Karpas-422 (cell line): ENCODE results near the gene TMEM63A. TPM values are rescaled to one million over a fixed set of nuclear protein-coding genes. Genes with fewer than 3 reads are reported as not detected.

ENCODE experiments used
- DNase-seq: peaks from one replicate; pipeline ENCODE4 v3.0.0-alpha.2; 2015
- H2AFZ ChIP-seq: fragments of 200-600 bp; sonication (generic); 2 replicates; pipeline ENCODE4 v1.6.1; 2014; ENCODE audit warnings: antibody characterized with exemption, low read length, mixed read lengths
- H3K27ac ChIP-seq: fragments of 200-600 bp; sonication (generic); 2 replicates; pipeline ENCODE4 v1.5.1; 2014; ENCODE audit warnings: mild to moderate bottlenecking, low read length, moderate library complexity
- H3K27me3 ChIP-seq: fragments of 200-600 bp; sonication (generic); 2 replicates; pipeline ENCODE4 v1.6.1; 2014; ENCODE audit warnings: low read length, mixed read lengths
- H3K36me3 ChIP-seq: fragments of 200-600 bp; sonication (generic); 2 replicates; pipeline ENCODE4 v1.6.1; 2014; ENCODE audit warnings: low read length, mixed read lengths; ENCODE audit not compliant: insufficient read depth
- H3K4me1 ChIP-seq: fragments of 200-600 bp; sonication (generic); 2 replicates; pipeline ENCODE4 v1.6.1; 2014; ENCODE audit warnings: mild to moderate bottlenecking, low read length, mixed read lengths
- H3K4me2 ChIP-seq: fragments of 200-600 bp; sonication (generic); 2 replicates; pipeline ENCODE4 v1.6.1; 2014; ENCODE audit warnings: low read length, low read depth, mild to moderate bottlenecking; ENCODE audit not compliant: poor library complexity, severe bottlenecking
- H3K4me3 ChIP-seq: fragments of 200-600 bp; sonication (generic); 2 replicates; pipeline ENCODE4 v1.5.1; 2014; ENCODE audit warnings: mild to moderate bottlenecking, antibody characterized with exemption, low read length, mixed read lengths
- H3K79me2 ChIP-seq: fragments of 200-600 bp; sonication (generic); 2 replicates; pipeline ENCODE4 v1.6.1; 2014; ENCODE audit warnings: mild to moderate bottlenecking, low read length, mixed read lengths
- H3K9ac ChIP-seq: fragments of 200-600 bp; sonication (generic); 2 replicates; pipeline ENCODE4 v1.6.0; 2014; ENCODE audit warnings: low read length
- H3K9me2 ChIP-seq: fragments of 200-600 bp; sonication (generic), shearing (Covaris generic); replicated peaks from 2 replicates; pipeline ENCODE4 v1.6.0; 2014; ENCODE audit warnings: mild to moderate bottlenecking, low read length, moderate library complexity; ENCODE audit not compliant: insufficient read depth
- H3K9me3 ChIP-seq: fragments of 300-700, 200-600 bp; sonication (generic); 2 replicates; pipeline ENCODE4 v1.6.1; 2014; ENCODE audit warnings: low read length, mixed read lengths
- H4K20me1 ChIP-seq: fragments of 200-600 bp; sonication (generic); 2 replicates; pipeline ENCODE4 v1.6.1; 2014; ENCODE audit warnings: mild to moderate bottlenecking, antibody characterized with exemption, low read length, low read depth; ENCODE audit not compliant: insufficient read depth
- total RNA-seq: library from RNA; depleted of rRNA; stranded (reverse); fragments of >200 nt; shearing (Covaris generic); gene quantifications from 2 replicates; pipeline ENCODE4 v1.2.3, GENCODE V29; 2014; ENCODE audit warnings: low replicate concordance

TMEM63A gene
- total RNA-seq, 1 experiment from 2014 or later: 4.8 TPM

DNA sequence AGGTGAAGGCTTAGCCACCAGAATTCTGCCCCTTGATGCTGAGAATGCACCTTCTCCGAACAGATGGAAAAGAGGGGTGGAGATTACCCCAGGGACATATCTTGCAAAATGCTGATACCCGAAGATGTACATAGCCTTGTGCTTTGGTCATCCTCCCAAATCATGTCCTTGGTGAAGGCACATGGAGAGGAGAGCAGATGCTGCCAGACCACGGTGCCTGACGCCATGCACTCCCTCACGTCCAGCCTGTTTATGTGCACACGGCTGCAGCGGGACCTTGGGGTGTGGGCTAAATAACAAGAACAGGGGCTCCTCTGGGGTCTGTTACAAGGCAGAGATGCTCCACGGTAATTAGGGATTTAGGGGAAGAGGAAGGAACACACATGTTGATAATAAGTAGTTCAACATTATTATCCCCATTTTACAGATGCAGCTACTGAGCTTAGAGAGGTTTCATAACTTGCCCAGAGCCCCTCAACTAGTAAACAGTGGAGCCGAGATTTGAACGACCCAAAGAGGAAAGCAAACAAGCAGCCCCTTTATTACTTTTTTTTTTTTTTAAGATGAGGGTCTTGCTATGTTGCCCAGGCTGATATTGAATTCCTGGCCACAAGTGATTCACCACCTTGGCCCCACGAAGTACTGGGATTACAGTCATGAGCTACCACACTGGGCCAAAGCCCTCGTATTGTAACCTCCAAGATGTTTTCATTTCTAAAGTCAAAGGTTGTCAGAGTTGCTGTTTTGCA, 59.4 kb downstream of the TMEM63A start:
- no peaks in the 10 kb centered on the region for H3K27me3 ChIP-seq
- no peaks in the 10 kb centered on the region for H3K36me3 ChIP-seq
- no peak overlapping the region for H3K4me2 ChIP-seq
- no peaks in the 10 kb centered on the region for H4K20me1 ChIP-seq
- H3K9ac ChIP-seq: no peak overlapping the region
- H3K9me2 ChIP-seq: no peaks in the 10 kb centered on the region
- no peak overlapping the region for H2AFZ ChIP-seq
- no peaks in the 10 kb centered on the region for H3K4me1 ChIP-seq
- H3K4me3 ChIP-seq: no peak overlapping the region
- no peaks in the 10 kb centered on the region for H3K9me3 ChIP-seq
- no peaks in the 10 kb centered on the region for H3K79me2 ChIP-seq
- H3K27ac ChIP-seq: no peak overlapping the region
- no peak for DNase-seq

DNA sequence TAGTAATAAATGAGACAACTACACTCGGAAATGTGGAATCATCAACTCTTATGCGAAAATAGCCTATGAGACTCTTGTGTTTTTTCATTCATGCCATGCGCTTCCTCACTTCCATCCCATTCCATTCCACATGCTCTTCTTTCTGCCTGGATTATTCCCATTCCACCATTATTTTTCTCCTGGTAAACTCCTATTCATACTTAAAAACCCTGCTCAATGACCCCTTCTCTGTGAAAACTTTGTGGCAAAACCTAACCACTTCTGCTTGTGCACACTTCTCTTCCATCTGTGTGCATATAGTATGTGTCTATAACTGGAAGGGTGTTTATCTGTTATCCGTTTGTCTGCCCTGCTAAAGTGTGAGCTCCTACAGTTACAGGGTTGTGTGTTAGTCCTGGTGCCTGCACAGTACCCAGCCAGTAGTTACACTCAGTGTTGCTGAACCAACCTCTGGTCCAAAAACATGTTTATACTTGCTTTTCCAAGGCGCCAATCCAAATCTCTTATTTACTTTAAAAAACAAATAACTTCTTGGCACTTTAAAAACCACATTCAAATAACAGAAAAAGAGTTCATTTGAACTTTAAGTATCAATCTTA, 61.6 kb downstream of the TMEM63A start:
- Histone ChIP-seq H3K9me3 (no peaks in the 10 kb centered on the region), H3K27ac (no peak overlapping the region), H3K4me3 (no peak overlapping the region), H3K9ac (no peak overlapping the region), H2AFZ (no peak overlapping the region), H3K4me1 (no peaks in the 10 kb centered on the region), H3K36me3 (no peaks in the 10 kb centered on the region), H3K4me2 (no peak overlapping the region), H4K20me1 (no peaks in the 10 kb centered on the region), H3K9me2 (no peaks in the 10 kb centered on the region), H3K27me3 (no peaks in the 10 kb centered on the region), H3K79me2 (no peaks in the 10 kb centered on the region)
- DNase-seq: no peak

DNA sequence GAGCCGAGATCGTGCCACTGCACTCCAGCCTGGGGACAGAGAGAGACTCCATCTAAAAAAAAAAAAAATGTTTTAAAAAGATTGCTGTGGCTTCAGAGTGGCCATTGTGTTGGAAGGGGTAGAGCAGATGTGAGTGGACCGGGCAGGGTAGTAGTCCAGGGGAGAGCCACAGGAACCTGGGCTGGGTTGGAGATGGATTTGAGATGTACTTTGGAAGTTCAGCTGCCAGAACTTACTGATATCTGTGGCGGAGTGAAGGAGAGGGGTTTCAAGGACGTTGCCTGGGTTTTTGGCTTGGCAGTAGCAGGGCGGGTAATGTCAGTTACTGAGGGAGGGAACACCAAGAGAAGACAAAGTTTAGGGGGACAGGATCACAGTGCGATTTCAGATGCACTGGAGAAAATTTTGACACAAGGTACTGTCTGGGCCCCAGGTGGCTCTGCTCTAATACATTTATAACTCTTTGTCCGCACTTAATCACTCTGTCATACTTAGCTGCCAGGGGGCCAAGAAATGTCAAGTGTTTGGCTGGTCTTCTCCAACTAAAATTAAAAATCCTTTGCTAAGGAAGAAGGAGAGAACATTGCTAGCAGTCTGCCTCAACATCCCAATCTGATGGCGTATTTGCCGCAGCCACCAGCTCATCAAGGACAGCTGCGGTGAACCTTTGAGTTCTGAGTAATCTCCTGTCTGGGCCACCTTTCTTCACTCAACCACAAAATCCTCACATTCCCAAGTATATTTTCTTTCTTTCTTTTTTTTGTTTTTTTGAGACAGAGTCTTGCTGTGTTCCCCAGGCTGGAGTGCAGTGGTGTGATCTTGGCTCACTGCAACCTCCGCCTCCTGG, 62.6 kb downstream of the TMEM63A start:
- DNase-seq: no peak
- Histone ChIP-seq H3K4me3 (no peak overlapping the region), H3K4me1 (no peaks in the 10 kb centered on the region), H3K79me2 (no peaks in the 10 kb centered on the region), H3K9ac (no peak overlapping the region), H3K36me3 (no peaks in the 10 kb centered on the region), H3K4me2 (no peak overlapping the region), H3K27me3 (no peaks in the 10 kb centered on the region), H3K27ac (no peak overlapping the region), H2AFZ (no peak overlapping the region), H3K9me3 (no peaks in the 10 kb centered on the region), H3K9me2 (no peaks in the 10 kb centered on the region), H4K20me1 (no peaks in the 10 kb centered on the region)

DNA sequence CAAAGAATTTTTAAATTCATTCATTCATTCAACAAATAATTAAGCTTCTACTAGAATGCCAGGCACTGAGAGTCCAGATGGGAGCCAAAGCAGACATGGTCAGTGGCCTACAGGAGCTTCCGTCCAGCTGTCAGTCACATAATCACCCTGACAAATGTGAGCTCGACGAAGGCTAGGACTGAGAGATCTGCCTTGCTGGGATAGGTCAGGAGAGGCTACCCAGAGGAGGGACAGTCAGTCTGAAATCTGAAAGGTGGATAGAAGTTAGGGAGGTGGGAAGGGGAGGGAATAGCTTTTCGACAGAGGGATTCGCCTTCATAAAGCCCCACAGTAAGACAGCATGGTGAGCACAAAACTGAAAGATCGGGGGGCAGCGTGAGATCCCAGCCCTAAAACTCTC, 64.0 kb downstream of the TMEM63A start:
- H3K27me3 ChIP-seq: no peaks in the 10 kb centered on the region
- H3K9me3 ChIP-seq: no peaks in the 10 kb centered on the region
- no peaks in the 10 kb centered on the region for H3K4me1 ChIP-seq
- H3K9me2 ChIP-seq: no peaks in the 10 kb centered on the region
- no peaks in the 10 kb centered on the region for H3K79me2 ChIP-seq
- H3K36me3 ChIP-seq: no peaks in the 10 kb centered on the region
- H2AFZ ChIP-seq: no peak overlapping the region
- H3K4me2 ChIP-seq: no peak overlapping the region
- no peak overlapping the region for H3K9ac ChIP-seq
- H4K20me1 ChIP-seq: no peaks in the 10 kb centered on the region
- no peak overlapping the region for H3K27ac ChIP-seq
- H3K4me3 ChIP-seq: no peak overlapping the region
- DNase-seq: no peak

DNA sequence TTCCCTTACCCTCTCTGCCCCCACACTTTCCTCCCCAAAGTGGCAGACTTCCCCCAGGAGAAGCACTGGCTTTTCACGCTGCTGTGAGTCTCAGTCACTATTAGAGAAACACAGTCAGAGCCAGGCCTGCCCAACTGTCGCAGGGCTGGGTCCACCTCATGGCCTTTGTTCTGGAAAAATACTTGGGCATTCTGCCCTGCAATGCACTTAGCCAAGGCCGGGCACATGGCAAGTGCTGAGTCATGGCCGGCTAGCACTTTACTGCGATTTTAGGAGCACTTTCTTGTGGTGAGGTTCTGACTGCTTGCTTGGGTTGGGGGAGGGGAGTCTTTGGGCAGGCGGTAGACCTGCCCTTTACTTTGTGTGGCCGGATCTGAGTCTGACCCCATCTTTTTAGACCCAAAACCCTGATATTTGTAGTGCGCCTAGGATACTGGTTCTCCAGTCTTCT, 64.5 kb downstream of the TMEM63A start:
- no peak overlapping the region for H2AFZ ChIP-seq
- no peak overlapping the region for H3K9ac ChIP-seq
- H3K9me2 ChIP-seq: no peaks in the 10 kb centered on the region
- no peak overlapping the region for H3K27ac ChIP-seq
- no peaks in the 10 kb centered on the region for H3K4me1 ChIP-seq
- H3K36me3 ChIP-seq: no peaks in the 10 kb centered on the region
- H3K4me3 ChIP-seq: no peak overlapping the region
- no peaks in the 10 kb centered on the region for H3K27me3 ChIP-seq
- DNase-seq: no peak
- no peaks in the 10 kb centered on the region for H4K20me1 ChIP-seq
- no peak overlapping the region for H3K4me2 ChIP-seq
- no peaks in the 10 kb centered on the region for H3K79me2 ChIP-seq
- H3K9me3 ChIP-seq: no peaks in the 10 kb centered on the region

DNA sequence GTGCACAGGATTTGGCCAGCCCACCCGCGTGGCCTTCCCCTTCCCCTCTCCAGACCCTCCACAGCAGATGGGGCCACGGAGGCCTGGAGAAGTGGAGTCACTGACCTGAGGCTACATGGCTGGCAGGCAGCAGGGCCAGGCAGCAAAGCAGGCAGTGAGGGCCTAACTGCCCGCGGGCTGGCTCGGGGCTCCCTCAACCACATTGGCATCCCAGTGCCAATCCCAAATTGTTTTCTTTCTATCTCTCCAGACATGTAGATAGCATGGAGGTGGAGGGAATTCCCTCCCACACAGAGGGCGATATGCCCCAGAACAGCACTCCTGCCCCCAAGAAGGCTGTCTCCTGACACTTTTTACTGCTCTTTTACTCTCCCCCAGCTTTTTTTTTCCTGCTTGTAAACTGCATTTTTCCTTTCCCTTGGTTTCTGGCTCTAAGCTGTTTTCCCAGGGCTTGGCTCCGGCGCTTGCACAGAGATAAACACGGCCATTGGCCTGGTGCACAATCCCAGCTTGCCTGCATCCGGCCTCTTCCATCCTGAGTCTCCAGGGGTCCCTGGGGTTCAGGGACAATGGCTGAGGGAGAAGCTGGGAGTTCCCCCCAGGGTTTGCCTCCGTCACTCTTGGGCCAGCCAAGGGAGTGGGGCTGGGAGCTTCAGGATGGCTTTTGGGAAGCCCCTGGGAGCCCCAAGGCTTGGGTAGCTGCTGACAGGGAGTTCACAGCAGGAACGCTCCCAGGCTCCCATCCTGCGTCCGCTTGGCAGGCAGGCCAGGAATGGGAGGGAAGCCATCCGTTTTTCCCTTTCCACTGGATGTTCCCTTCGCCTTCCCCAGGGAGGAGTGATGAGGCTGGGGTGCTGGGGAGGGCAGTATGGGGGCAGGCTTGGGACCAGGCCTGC, 65.3 kb downstream of the TMEM63A start:
- Histone ChIP-seq H3K4me1 (no peaks in the 10 kb centered on the region), H4K20me1 (no peaks in the 10 kb centered on the region), H3K79me2 (no peaks in the 10 kb centered on the region), H3K9me2 (no peaks in the 10 kb centered on the region), H3K9ac (no peak overlapping the region), H3K4me3 (no peak overlapping the region), H3K27ac (no peak overlapping the region), H2AFZ (no peak overlapping the region), H3K27me3 (no peaks in the 10 kb centered on the region), H3K4me2 (no peak overlapping the region), H3K9me3 (no peaks in the 10 kb centered on the region), H3K36me3 (no peaks in the 10 kb centered on the region)
- no peak for DNase-seq

DNA sequence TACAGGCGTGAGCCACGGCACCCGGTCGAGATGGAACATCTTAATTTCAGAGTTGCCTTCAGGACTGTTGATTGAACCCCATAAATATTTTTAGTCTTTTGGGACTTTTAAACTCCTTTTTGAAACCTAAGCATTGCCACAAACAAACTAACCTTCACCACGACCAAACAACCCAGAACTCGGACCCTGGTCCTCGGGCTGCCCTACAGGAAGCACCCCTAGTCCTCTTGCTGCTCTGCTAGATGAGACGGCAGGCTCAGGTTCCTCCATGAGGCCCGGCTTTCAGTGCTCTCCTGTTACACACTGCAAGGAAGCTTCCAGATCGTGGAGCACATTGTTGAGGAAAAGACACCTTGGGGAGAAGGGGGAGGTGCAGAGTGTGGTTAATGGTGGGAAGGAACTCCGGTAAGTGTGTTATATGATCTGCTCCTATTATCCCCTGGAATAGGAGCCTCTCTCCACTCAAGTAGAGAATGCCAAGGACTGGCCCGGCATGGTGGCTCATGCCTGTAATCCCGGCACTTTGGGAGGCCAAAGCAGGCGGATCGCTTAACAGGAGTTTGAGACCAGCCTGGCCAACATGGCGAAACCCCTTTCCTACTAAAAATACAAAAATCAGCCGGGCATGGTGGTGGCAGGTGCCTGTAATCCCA, 66.5 kb downstream of the TMEM63A start:
- H2AFZ ChIP-seq: no peak overlapping the region
- H3K27ac ChIP-seq: no peak overlapping the region
- H3K4me2 ChIP-seq: no peak overlapping the region
- no peak overlapping the region for H3K4me3 ChIP-seq
- H3K9me3 ChIP-seq: no peaks in the 10 kb centered on the region
- no peaks in the 10 kb centered on the region for H3K36me3 ChIP-seq
- DNase-seq: no peak
- H3K27me3 ChIP-seq: no peaks in the 10 kb centered on the region
- no peak overlapping the region for H3K9ac ChIP-seq
- H3K4me1 ChIP-seq: no peaks in the 10 kb centered on the region
- no peaks in the 10 kb centered on the region for H4K20me1 ChIP-seq
- no peaks in the 10 kb centered on the region for H3K9me2 ChIP-seq
- H3K79me2 ChIP-seq: no peaks in the 10 kb centered on the region
